Stimulated activated CD4-positive, alpha-beta T cell treated with anti-CD3 and anti-CD28 coated beads, Interleukin-1b, Interleukin-23, amount 100 ng/mL, for 48 hours (primary cell): Measurements from ENCODE around the gene CEP170B.
"Not testable (repeated sequence)": the region's sequence is repeated elsewhere in the genome, so short reads cannot be mapped to it uniquely, and the experiment has no call there.

Source experiments
- DNase-seq: peaks from one replicate; pipeline ENCODE4 v3.0.0-alpha.2; 2020

CEP170B gene

DNA sequence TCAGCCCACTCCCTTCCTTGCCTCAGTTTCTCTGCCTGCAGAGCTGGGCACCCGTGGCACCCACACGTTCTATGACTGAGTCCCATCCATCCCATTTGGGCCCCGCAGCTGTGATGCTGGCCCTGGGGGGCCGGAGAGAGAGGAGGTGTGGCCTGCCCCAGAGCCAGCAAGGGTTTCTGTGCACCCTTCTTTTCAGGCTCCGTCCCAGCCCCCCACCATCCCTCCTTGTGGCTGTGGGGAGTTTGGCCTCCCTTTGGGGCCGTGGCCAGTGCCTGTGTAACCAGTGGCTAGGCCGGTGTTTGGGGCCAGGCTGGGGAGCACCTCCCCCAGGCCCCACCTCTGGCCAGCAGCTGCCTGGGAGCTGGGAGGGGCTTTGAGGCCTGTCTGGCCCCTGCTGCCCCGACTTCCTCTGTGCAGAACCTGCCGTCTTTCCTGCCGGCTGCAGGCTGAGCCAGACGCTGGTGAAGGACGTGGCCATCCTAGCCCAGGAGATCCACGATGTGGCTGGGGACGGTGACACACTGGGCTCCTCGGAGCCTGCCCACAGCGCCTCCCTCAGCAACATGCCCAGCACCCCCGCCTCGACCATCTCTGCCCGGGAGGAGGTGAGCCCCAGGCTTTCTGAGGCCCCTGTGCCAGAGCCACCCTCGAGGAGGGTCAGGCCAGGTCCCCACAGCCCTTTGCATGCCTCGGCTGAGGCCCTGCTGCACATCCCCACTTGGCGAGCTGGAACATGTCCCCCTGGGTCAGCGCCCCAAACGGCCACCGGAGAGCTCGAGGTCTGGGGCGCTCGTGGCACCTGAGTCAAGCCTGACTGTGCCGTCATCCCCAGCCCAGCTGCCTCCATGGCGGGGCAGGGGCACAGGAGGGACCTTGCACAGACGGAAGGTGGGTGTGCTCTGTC is 27.7 kb downstream of the CEP170B start:
- no peak for DNase-seq

DNA sequence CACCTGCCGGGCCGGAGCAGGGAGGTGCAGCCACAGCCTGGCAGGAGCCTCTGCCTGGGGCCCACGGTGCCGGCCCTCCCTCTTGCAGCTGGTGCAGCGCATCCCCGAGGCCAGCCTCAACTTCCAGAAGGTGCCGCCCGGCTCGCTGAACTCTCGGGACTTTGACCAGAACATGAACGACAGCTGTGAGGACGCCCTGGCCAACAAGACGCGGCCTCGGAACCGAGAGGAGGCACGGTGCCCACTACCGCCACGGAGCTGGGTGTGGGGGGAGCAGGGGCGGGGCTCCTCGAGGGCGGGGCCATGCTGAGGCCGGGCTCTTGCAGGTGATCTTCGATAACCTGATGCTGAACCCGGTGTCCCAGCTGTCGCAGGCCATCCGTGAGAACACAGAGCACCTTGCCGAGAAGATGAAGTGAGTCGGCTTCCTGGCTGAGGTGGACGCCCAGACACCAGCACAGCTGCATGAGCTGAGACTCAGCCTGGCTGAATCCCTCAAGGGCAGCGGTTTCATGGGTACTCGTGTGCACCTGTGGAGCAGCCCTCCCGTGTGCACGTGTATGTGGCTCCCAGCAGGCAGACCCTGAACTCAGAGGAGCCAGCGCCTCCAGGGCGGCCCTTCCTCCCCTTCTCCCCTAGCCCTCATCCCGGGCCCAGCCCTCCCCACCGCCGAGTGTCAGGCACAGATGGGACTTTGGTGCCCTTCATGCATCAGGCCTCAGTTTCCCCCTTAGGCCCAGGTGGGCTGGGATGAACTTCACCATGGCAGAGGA is 28.6 kb downstream of the CEP170B start:
- DNase-seq = no peak

DNA sequence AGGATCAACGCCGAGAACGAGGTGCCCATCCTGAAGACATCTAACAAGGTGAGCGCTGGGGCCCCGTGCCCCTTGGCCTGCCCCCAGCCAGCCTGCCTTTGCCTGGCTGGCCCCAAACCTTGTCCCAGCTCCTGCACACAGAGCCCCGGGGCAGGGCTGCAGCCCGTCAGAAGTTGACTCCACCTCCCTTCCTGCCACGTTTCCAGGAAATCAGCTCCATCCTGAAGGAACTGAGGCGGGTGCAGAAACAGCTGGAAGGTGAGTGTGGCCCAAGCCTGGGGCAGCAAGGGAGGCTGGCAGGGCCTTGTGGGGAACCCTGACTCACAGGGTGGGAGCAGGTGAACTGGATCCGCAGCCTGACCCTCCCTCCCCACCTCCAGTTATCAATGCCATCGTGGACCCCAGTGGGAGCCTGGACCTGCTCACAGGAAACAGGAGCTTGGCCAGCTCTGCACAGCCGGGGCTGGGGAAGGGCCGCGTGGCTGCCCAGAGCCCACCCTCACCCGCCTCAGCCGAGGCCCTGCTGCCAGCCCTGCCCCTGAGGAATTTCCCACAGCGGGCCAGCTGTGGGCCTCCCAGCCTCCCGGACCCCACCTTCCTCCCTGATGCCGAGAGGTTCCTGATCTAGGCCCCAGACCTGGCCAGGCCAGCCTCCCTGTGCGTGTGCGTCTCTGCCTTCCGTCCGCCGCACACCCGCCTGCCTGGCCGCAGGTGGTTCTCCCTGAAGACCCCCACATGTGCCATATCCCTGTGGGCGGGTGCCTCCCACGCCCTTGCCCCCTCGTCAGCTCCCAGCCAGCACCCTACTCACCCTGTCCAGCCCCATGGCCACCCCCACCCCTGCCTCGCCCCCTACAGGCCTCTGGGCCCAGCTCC is 29.5 kb downstream of the CEP170B start:
- no peak for DNase-seq

DNA sequence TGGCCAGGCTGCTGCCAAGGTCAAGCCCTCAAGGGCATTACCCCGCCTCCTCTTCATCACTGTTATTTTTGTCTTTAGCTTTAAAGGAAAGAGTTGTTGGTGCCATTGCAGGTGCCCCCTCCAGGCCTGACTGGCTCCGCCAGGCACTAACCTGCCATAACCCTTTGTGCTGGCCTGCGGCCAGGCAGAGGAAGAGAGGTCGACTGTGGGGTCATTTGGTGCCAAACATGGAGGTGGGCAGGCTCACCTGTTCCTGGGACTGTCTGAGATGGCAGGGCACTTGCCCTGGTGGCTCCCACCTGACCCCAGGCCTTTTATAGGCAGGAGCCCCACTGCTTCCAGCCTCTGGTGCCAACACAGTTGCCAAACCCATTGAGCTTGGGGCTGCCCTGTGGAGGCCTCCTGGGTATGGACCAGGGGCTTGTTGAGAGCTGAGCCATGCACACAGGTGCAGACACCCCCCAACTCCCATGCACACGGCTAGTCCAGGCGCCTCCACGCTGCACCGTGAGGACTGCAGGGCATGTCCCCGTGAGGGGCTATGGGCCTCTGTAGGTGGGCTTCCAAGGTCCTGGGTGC is 30.2 kb downstream of the CEP170B start:
- no peak for DNase-seq

DNA sequence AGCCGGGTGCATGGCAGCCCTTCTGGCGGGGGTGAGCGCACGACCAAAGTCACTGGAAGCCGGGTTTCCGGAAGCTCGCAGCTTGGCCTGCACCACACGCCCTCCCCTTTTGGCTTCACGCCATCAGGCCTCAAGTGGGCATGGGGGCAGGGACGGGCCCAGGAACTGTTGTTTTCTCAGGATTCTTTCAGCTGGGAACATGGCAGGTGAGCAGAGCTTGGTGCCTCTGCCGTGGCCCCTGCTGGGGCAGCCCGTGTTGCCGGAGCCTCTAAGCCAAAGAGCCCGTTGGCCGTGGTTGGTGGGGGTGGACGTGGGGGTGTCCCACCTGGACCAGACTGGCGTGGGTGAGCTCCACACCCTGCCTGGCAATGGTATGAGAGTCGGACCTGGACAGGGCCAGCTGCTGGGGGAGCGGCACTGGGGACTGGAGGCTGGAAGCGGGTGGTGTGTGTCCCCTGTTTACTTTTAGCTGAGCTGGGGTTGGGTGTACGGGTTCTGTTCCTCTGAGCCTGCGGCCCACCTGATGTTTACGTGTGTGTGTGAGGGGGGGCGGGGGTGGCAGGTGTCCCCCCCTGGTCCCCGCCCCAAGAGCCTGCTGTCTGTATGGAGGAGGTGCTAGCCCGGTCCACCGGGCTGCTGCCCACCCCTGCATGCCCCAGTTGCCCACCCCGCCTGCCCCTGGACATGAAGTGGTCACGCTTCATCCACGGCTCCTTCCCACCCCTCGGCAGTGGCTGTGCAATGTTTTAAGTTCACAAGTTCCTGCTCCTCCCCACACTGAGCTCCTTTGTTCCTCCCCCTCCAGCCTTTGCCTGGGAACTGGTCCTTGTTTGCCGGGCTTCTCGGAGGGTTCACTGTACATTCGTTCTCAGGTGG is 31.0 kb downstream of the CEP170B start:
- no peak for DNase-seq

DNA sequence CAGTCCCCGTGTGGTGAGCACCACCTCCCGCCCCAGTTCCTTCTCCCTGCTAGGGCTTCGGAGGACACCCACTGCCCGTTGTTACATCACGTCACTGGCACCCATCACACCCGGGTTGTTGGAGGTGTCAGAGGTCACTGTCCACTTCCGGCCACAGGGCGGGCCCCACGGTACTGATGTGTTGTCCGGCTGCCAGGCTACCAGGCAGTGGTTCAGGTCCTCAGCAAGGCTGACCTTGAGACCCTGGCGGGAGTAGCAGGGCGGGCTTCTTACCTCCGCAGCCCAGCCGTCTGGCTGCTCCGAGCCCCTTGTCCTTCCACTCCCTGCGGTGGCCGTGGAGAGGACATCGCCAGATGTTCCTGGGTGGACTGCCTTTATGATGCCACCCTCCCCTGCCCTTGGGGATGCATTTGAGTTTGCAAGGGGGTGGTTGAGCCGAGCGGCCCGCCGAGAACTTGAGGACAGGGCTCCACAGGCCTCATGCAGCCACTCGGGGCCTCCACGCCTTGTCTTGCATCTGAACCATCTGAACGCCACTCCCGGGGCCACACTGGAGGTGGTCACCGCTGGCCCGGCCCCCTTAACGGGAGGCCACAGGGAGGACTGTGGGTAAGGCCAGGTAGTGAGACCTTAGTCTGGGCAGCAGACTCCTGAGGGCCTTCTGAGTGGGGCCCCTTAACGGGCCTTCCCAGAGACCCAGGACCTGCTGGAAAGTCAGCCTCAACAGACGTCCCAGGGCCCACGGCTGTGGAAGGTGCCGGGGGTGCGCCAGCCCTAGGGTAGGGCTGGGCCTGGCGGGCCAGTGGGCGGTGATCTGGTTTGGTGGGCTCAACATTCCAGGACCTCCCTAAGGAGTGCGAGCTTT is 32.5 kb downstream of the CEP170B start:
- DNase-seq = no peak

DNA sequence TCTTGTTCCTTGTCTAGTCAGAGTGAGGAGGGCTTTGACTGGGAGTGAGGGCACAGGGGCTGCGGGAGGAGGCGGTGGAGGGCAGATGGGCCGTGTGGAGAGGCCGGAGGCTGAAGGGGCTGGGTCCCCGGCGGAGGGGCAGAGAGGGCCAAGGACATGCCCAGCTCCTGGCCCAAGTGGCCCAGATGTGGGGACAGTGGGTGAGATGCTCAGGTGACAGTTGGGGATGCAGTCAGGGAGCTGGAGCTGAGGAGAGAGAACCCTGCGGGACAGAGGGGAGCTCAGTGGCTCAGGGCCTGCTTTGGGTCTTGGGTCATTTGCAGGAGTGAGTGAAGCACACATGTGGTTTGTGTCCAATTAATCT is 33.1 kb downstream of the CEP170B start:
- no peak for DNase-seq

DNA sequence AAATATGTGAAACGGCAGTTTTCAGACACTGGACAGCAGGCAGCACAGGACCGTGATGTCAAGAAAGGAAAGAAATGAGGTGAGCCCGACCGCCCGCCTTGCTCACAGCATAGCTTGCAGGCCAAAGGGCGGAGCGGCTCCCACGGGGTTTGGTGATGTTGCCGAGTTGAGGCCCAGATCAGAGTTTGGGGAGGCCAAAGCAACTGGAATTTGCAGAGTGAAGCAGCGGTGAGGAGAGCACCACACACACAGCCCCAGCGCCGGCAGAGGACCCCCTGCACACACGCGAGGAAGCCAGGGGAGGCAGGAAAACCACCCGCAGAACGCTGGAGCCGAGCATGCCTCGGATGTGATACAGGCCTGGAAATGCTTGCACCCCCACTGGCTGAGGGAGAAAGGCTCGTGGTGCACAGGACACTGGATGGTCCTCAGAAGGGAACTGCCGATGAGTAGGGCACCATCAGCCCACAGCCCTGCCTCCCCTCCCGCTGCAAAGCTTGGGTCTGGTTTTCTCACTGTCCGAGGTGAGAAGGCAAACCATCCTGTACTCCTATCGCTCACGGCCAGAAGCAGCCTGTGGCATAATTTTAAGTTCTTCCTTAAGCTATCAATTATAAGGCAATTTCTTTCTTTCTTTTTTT is 33.9 kb downstream of the CEP170B start:
- DNase-seq = no peak

DNA sequence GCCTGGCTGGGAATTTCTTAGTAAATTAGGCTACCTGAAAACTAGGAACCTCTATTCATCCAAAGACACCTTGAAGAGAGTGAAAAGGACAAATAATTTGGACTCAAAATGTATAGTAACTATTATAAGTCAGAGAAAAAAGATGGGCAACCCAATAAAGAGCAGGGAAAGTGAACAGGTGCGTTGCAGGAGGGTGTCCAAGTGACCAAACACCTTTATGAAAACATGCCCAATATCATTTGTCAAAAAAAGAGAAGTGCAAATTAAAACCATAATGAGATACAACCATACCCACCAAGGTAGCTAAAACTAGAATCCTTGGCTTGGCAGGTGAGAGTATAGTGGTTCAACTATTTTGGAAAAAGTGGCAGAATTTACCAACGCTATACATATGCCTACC is 34.7 kb downstream of the CEP170B start:
- no peak for DNase-seq

DNA sequence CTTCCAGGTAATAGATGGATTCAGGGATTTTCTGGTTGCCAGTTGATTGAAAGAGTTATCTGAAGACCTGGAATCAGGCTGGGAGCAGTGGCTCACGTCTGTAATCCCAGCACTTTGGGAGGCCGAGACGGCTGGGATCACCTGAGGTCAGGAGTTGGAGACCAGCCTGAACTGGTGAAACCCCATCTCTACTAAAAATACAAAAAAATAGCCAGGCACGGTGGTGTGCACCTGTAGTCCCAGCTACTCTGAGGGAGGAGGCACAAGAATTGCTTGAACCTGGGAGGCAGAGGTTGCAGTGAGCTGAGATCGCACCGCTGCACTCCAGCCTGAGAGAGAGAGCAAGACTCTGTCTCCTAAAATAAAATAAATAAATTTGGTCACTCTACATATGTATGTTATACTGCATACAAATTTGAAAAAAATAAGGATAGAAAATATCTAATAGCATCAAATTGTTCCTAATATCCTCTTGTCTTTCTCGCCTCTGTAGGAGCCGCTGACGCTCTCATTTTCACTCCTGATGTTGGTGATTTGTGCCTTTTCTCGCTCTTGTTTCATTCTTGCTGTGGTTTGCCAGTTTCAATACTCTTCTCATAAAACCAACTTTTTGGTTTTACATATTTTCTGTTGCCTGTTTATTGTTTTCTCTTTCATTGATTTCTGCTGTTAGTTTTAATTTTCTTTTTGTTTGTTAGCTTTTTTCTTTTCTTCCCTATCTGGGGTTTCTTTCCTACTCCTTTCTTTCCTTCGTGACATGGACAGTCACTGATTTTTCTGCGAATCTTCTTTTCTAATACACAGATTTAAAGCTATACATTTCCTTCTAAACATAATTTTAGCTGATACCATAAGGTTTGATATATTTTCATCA is 35.8 kb downstream of the CEP170B start:
- DNase-seq = no peak

DNA sequence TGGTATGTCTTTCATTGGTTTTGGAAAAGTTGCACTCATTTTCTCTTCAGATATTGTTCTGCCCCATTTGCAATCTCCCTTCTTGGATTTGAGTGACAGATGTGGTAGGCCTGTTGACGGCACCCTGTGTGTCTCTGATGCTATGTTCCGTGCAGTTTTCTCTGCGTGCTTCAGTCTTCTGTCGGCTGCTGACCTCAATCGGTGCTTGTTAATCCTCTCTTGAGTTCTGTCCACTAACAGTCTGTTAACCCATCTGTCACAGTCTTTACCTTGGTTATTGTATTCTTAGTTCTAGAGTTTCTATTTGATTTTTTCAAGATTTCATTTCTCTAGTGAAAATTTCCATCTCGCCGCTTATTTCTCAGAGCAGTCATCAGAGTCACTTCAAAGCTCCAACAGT is 38.9 kb downstream of the CEP170B start:
- no peak for DNase-seq

DNA sequence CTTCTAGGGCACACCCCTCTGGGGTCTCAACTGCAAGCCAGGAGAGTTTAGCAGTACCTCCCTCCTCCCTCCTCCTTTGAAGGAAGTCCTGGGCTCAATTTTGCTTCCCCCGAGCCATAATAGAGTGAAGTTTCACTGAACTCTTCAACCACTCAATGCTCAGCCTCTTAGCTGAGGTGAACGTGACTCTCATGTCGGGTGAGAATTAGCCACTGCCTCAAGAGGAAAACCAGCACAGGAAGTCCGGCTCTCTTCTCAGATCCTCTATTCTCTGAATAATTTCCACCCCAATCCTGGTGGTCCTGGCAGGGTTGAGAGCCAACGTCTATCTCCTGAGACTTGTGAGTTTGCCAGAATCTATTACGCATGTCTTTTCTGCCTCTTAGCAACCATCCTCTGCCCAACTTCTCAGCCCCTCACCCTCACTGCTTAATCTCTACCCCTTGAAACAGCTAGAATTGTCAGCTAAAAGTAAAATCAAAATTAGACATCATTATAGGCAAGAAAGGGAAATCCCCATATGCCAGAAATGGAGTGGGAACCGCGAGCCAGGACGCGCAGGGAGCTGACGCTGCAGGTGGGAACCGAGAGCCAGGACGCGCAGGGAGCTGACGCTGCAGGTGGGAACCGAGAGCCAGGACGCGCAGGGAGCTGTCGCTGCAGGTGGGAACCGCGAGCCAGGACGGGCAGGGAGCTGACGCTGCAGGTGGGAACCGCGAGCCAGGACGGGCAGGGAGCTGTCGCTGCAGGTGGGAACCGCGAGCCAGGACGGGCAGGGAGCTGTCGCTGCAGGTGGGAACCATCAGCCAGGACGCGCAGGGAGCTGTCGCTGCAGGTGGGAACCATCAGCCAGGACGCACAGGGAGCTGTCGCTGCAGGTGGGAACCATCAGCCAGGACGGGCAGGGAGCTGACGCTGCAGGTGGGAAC is 39.8 kb downstream of the CEP170B start:
- DNase-seq = not testable (repeated sequence)

DNA sequence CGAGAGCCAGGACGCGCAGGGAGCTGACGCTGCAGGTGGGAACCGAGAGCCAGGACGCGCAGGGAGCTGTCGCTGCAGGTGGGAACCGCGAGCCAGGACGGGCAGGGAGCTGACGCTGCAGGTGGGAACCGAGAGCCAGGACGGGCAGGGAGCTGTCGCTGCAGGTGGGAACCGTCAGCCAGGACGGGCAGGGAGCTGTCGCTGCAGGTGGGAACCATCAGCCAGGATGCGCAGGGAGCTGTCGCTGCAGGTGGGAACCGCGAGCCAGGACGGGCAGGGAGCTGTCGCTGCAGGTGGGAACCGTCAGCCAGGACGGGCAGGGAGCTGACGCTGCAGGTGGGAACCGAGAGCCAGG is 40.5 kb downstream of the CEP170B start:
- DNase-seq = not testable (repeated sequence)

DNA sequence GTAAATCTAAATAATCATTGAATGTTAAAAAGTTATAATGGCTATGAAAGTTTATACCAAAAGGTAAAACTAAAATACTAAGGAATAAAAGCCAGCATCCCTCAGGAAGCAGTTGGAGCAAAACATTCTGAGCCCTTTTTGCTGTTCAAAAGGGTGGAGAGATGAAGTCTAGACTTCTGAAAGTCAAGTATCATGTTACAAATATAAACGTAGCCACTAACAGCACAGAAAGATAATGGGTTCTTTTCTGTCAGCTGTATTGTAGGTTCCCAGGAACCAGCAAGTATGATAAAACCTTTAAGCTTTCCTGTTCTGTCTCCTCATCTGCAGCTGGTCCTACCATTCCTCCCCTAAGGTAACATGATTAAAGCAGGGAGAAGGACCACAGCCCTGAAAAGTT is 43.2 kb downstream of the CEP170B start:
- no peak for DNase-seq

DNA sequence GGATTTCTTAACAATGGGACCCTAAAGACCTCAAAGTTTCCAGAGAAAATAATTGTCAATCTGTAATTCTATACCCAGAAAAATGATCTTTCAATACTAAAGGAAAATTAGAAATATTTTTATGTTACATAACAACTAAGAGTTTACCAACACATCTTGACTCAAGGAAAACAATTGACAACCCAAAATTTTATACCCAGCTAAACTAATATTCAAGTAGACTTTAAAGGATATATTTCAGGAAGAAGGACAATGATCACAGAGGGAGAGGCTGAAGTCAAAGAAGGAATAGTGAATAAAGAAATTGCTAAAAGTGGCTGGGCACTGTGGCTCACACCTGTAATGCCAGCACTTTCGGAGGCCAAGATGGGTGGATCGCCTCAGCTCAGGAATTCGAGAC is 47.0 kb downstream of the CEP170B start:
- no peak for DNase-seq

DNA sequence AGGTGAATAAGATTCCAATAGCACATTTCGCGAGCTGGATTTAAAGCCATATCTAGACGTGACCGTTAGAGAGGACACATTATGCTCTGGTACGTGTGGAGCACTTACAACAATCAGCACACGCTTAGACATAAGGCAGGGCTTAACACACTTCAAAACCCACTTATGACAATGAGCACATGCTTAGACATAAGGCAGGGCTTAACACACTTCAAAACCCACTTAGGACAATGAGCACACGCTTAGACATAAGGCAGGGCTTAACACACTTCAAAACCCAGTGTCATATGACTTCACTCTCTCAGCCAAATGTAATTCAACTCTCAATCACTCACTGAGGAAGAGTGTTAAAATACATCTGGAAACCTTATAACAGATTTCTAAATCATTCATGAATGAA is 48.4 kb downstream of the CEP170B start:
- DNase-seq = no peak

DNA sequence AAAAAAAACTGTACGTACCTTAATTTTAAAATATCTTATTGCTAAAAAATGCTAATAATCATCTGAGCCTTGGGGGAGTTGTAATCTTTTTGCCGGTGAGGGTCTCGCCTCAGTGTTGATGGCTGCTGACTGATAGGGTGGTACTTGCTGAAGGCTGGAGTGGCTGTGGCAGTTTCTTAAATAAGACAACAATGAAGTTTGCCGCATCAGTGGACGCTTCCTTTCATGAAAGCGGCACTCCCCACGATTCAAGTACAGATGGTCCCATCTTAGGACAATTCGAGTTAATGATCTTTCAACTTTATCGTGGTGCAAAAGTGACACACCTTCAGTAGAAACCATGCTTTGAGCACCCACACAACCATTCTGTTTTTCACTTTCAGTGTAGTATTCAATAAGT is 52.0 kb downstream of the CEP170B start:
- no peak for DNase-seq

DNA sequence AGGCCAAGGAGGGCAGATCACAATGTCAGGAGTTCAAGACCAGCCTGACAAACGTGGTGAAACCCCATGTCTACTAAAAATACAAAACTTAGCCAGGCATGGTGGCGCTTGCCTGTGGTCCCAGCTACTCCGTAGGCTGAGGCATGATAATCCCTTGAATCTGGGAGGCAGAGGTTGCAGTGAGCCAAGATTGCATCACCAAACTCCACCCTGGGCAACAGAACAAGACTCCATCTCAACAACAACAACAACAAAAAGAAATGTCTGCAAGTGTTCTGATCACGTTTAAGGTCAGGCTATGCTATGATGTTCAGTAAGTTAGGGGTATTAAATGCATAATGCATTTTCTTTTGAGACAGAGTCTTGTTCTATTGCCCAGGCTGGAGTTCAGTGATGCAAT is 52.9 kb downstream of the CEP170B start:
- no peak for DNase-seq
